Endothelial cell of umbilical vein (primary cell): Measurements from ENCODE around the gene KCNIP3. TPM values are rescaled to one million over a fixed set of nuclear protein-coding genes. Genes with fewer than 3 reads are reported as not detected.

ENCODE experiments used
- BruUV-seq: library from RNA; stranded (reverse); fragments of 400-500 nt; replicated peaks from 2 replicates; lab custom pipeline; 2021; lab: Mats Ljungman, UMichigan
- CTCF ChIA-PET: fragments of 300-600, 350-600 bp; sonication (Branson Sonifier 250); formaldehyde crosslinking; loops from one replicate; lab custom pipeline; 2021; ENCODE audit warnings: antibody characterized with exemption, inconsistent platforms; lab: Charles Lee
- POLR2A ChIA-PET: fragments of 300-600, 350-600 bp; sonication (Branson Sonifier 250); formaldehyde crosslinking; loops from one replicate; lab custom pipeline; 2021; ENCODE audit warnings: antibody characterized with exemption, inconsistent platforms; lab: Charles Lee
- DNase-seq: peaks from one replicate; pipeline ENCODE4 v3.0.0-alpha.2; 2011; ENCODE audit warnings: low read depth, low spot score
- FAIRE-seq: peaks from 2 replicates; lab custom pipeline; 2011; peaks lifted over from hg19 to GRCh38; lab: Jason Lieb, UNC
- H2AFZ ChIP-seq: 2 replicates; pipeline ENCODE4 v1.6.0; 2012; ENCODE audit warnings: low read depth, low read length, control low read depth, inconsistent platforms
- H3K27ac ChIP-seq: 2 replicates; pipeline ENCODE4 v1.5.1; 2011; ENCODE audit warnings: low read depth, mild to moderate bottlenecking, control low read depth, low read length, moderate library complexity; ENCODE audit not compliant: insufficient read depth
- H3K27me3 ChIP-seq, 2 experiments: 2 replicates each; pipeline versions ENCODE4 v1.6.0 to v1.6.1; 2011; ENCODE audit warnings: low read length in 2 of 2, mixed read lengths in 1 of 2; ENCODE audit not compliant: control insufficient read depth in 2 of 2, insufficient read depth in 2 of 2
- H3K36me3 ChIP-seq, 2 experiments: 2 replicates in 1 of 2; 3 replicates in 1 of 2; pipeline ENCODE4 v1.5.1; 2011; ENCODE audit warnings: low read length in 2 of 2, mild to moderate bottlenecking in 1 of 2, moderate library complexity in 1 of 2; ENCODE audit not compliant: control insufficient read depth in 2 of 2, insufficient read depth in 2 of 2; ENCODE audit errors: extremely low read depth in 1 of 2
- H3K4me1 ChIP-seq: 3 replicates; pipeline ENCODE4 v1.5.1; 2011; ENCODE audit warnings: mild to moderate bottlenecking, low read length; ENCODE audit not compliant: control insufficient read depth, insufficient read depth; ENCODE audit errors: extremely low read depth
- H3K4me2 ChIP-seq: 2 replicates; pipeline ENCODE4 v1.6.1; 2011; ENCODE audit warnings: low read length, control low read depth, mixed read lengths; ENCODE audit not compliant: insufficient read depth
- H3K4me3 ChIP-seq, 3 experiments: fragments of 200-600 bp in 1 of 3; sonication (generic), shearing (Covaris generic) in 1 of 3; replicated peaks in 1 of 3; 2 replicates each; pipeline ENCODE4 v1.5.1; 2011 to 2016; ENCODE audit warnings: control low read depth in 3 of 3, low read length in 3 of 3, mild to moderate bottlenecking in 2 of 3, inconsistent platforms in 1 of 3, low read depth in 1 of 3, moderate library complexity in 1 of 3; ENCODE audit not compliant: insufficient read depth in 1 of 3
- H3K79me2 ChIP-seq: 2 replicates; pipeline ENCODE4 v1.6.0; 2012; ENCODE audit warnings: low read length, inconsistent platforms; ENCODE audit not compliant: control insufficient read depth, insufficient read depth
- H3K9ac ChIP-seq: replicated peaks from 2 replicates; pipeline ENCODE3; 2011; ENCODE audit warnings: low read length, control low read depth; ENCODE audit not compliant: insufficient read depth; ENCODE audit errors: extremely low read depth
- H3K9me1 ChIP-seq: replicated peaks from 3 replicates; pipeline ENCODE4 v1.6.0; 2011; ENCODE audit warnings: mild to moderate bottlenecking, low read length; ENCODE audit not compliant: control insufficient read depth, insufficient read depth; ENCODE audit errors: extremely low read depth
- H3K9me3 ChIP-seq: replicated peaks from 2 replicates; pipeline ENCODE4 v1.5.1; 2012; ENCODE audit warnings: low read length, inconsistent platforms; ENCODE audit not compliant: control insufficient read depth, insufficient read depth
- H4K20me1 ChIP-seq: replicated peaks from 2 replicates; pipeline ENCODE3; 2011; ENCODE audit warnings: mild to moderate bottlenecking, low read length; ENCODE audit not compliant: control insufficient read depth, insufficient read depth; ENCODE audit errors: extremely low read depth
- CTCF ChIP-seq, 2 donors: IDR thresholded peaks; 1 replicate in 1 of 2; 2 replicates in 1 of 2; pipeline ENCODE4 v1.5.1; 2011; ENCODE audit warnings: low read length in 2 of 2, mild to moderate bottlenecking in 2 of 2, moderate library complexity in 2 of 2, control low read depth in 1 of 2, inconsistent platforms in 1 of 2, low read depth in 1 of 2; ENCODE audit not compliant: insufficient read depth in 1 of 2; ENCODE audit errors: extremely low read depth in 1 of 2
- EZH2 ChIP-seq: IDR thresholded peaks from 2 replicates; pipeline ENCODE4 v1.6.1; 2012; ENCODE audit warnings: borderline replicate concordance, low read depth, mild to moderate bottlenecking, moderate library complexity, low read length, inconsistent platforms; ENCODE audit not compliant: severe bottlenecking
- FOS ChIP-seq: IDR thresholded peaks from 2 replicates; pipeline ENCODE4 v1.6.1; 2011; ENCODE audit warnings: mild to moderate bottlenecking, low read length, moderate library complexity, borderline replicate concordance; ENCODE audit not compliant: insufficient read depth
- GATA2 ChIP-seq: IDR thresholded peaks from 2 replicates; pipeline ENCODE4 v1.7.0; 2011; ENCODE audit warnings: low read depth, mild to moderate bottlenecking, moderate library complexity, mixed read lengths, low read length; ENCODE audit not compliant: insufficient read length, insufficient read depth
- JUN ChIP-seq: IDR thresholded peaks from 2 replicates; pipeline ENCODE4 v1.6.1; 2011; ENCODE audit warnings: borderline replicate concordance, low read depth; ENCODE audit not compliant: insufficient read length, insufficient read depth
- MAX ChIP-seq: IDR thresholded peaks from 2 replicates; pipeline ENCODE4 v1.6.1; 2011; ENCODE audit not compliant: insufficient read depth, insufficient read length
- MYC ChIP-seq: IDR thresholded peaks from one replicate; pipeline ENCODE4 v1.6.1; 2011; ENCODE audit warnings: mild to moderate bottlenecking, low read depth, low read length
- POLR2A ChIP-seq: IDR thresholded peaks from 2 replicates; pipeline ENCODE4 v1.6.1; 2012; ENCODE audit warnings: low read depth, mild to moderate bottlenecking, control low read depth, low read length
- POLR2AphosphoS5 ChIP-seq: IDR thresholded peaks from 2 replicates; pipeline ENCODE4 v1.6.1; 2012; ENCODE audit warnings: low read depth, mild to moderate bottlenecking, control low read depth, low read length, moderate library complexity; ENCODE audit not compliant: insufficient read depth
- dilution Hi-C: fragments of 300-500 bp; cut with MboI; formaldehyde crosslinking; loops from one replicate; pipeline ENCODE4 v1.15.0; 2019; ENCODE audit warnings: low sequenced_read_pairs; ENCODE audit not compliant: extremely low pct_ligation_motif_present
- intact Hi-C: fragments of 100-400 bp; cut with micrococcal nuclease; formaldehyde crosslinking; loops from one replicate; pipeline ENCODE4 v1.10.0; 2022
- polyA plus RNA-seq, 4 experiments: library from polyadenylated mRNA; depleted of rRNA in 3 of 4; stranded (reverse) in 3 of 4; unstranded in 1 of 4; fragments of >200 nt; gene quantifications; 2 replicates each; pipeline versions ENCODE4 v1.2.1 to v1.2.3, GENCODE V29; 2011 to 2012; ENCODE audit warnings: missing spikeins in 1 of 4
- total RNA-seq: library from RNA; stranded (reverse); gene quantifications from 2 replicates; pipeline ENCODE4 v1.2.3, GENCODE V29; 2021

Gene KCNIP3
- total and polyA plus RNA-seq, 2 donors (not counting 3 experiments of a cell fraction or from before 2014, with no cell fraction given), result 0.12 to 0.62 TPM

GRCh38 chr2:95372216-95372829 lies 75.2 kb downstream of the KCNIP3 start:
- no peak for TF ChIP-seq CTCF (IDR thresholded peaks at IDR 0.05; ENCODE audit: extremely low read depth in 1 of 2, insufficient read depth in 1 of 2, low read depth in 1 of 2, low read length in 2 of 2)
- TF ChIP-seq FOS, result no peak
- no peak for TF ChIP-seq POLR2AphosphoS5
- H3K4me1 ChIP-seq, result no peaks in the 10 kb centered on the region
- H4K20me1 ChIP-seq, result no peaks in the 10 kb centered on the region
- ChIA-PET CTCF (interaction anchor here (1.0 to 1.7 kb wide), 2 partner anchors 16 to 27 kb away, joined by 4 to 7 read pairs; no protein-coding TSS in a partner anchor), POLR2A (no interaction called here)
- no peak overlapping the region for H3K27ac ChIP-seq
- H2AFZ ChIP-seq, result no peak overlapping the region
- no peaks in the 10 kb centered on the region for H3K36me3 ChIP-seq
- H3K4me3 ChIP-seq, result no peak overlapping the region
- DNase-seq (no peak), FAIRE-seq (no peak)
- intact Hi-C loops (no loop called here), dilution Hi-C loops (no loop called here)
- H3K9ac ChIP-seq, result no peak overlapping the region
- no peaks in the 10 kb centered on the region for H3K9me1 ChIP-seq
- no peaks in the 10 kb centered on the region for H3K79me2 ChIP-seq
- BruUV-seq, result no TSS peak
- no peaks in the 10 kb centered on the region for H3K9me3 ChIP-seq
- no peak overlapping the region for H3K4me2 ChIP-seq
- H3K27me3 ChIP-seq, result peaks cover 0 to 2% of the 10 kb centered on the region in 2 experiments

DNA sequence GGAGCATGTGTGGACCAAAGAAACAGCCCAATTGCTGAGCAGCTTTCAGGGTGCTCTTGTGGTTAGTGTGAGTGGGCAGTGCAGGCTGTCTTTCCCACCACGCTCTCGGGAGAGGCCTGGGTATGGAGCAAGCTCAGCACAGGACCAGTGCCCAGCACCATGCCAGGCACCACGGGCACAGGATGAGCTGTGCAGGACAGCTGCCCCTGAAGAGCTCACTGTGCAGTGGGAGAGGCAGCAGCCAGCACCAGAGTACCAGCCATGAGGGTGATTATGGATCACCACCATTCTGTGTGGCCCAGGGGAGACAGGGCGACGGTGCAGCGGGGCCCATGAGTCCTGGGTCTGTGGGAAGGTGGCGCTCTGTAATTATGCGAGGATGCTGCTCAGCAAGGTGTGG lies 75.7 kb downstream of the KCNIP3 start:
- no peak overlapping the region for H3K27ac ChIP-seq
- ChIA-PET CTCF (no interaction called here), POLR2A (no interaction called here)
- no peaks in the 10 kb centered on the region for H4K20me1 ChIP-seq
- dilution Hi-C loops (no loop called here), intact Hi-C loops (no loop called here)
- no peaks in the 10 kb centered on the region for H3K9me1 ChIP-seq
- H3K4me1 ChIP-seq, result no peaks in the 10 kb centered on the region
- FAIRE-seq (no peak), DNase-seq (no peak)
- H3K27me3 ChIP-seq, result peaks cover 0 to 2% of the 10 kb centered on the region in 2 experiments
- H3K4me3 ChIP-seq, result no peak overlapping the region
- BruUV-seq, result no TSS peak
- no peak overlapping the region for H2AFZ ChIP-seq
- no peaks in the 10 kb centered on the region for H3K79me2 ChIP-seq
- H3K36me3 ChIP-seq, result no peaks in the 10 kb centered on the region
- no peak overlapping the region for H3K9ac ChIP-seq
- TF ChIP-seq CTCF (IDR thresholded peaks at IDR 0.05; ENCODE audit: extremely low read depth in 1 of 2, insufficient read depth in 1 of 2, low read depth in 1 of 2, low read length in 2 of 2) (no peak), MAX (no peak), JUN (no peak), GATA2 (no peak), FOS (no peak), EZH2 (no peak), MYC (no peak), POLR2AphosphoS5 (no peak), POLR2A (no peak)
- H3K9me3 ChIP-seq, result no peaks in the 10 kb centered on the region
- H3K4me2 ChIP-seq, result no peak overlapping the region
